ENCODE measurements around the gene LMO7. TPM values are rescaled to one million over a fixed set of nuclear protein-coding genes. Genes with fewer than 3 reads are reported as not detected.

The LMO7 gene
- total RNA-seq, 1 donor from 2014 or later = 176 TPM

GRCh38 chr13:75855847-75856246 is 219.7 kb downstream of the LMO7 start:
- H3K36me3 ChIP-seq = peaks cover 8 to 46% of the 10 kb centered on the region in 2 donors
- no peak for DNase-seq (ENCODE audit: low spot score in 2 of 2)
- no peaks in the 10 kb centered on the region for H3K9me3 ChIP-seq
- no peaks in the 10 kb centered on the region for H3K27me3 ChIP-seq
- no peak overlapping the region for H3K27ac ChIP-seq
- intact Hi-C loops (cut with DNase I) = loop anchor here (5.0 kb wide), 1 partner anchor 159 kb away; no protein-coding TSS in a partner anchor
- TF ChIP-seq CTCF (IDR thresholded peaks at IDR 0.05) = no peak
- no peaks in the 10 kb centered on the region for H3K4me1 ChIP-seq
- H3K4me3 ChIP-seq = no peak overlapping the region

DNA sequence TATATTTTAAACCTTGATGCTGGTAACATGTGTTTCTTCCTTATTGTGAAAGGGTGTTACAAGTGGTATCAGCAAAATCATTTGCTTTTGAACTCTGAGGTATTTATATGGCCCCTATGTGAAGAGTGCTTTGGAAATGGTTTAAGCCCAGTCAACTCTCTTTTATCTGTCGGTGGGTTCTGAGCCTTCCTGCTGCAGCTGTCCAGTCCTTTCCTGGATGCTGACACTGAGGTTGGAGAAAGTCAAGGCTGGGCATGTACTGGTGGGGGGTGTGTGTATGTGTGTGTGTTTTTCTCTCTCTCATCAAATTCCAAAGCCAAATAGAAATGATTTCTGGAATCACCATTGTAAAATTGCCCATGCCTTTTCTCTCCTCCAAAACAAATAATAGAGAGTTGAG is 221.2 kb downstream of the LMO7 start:
- TF ChIP-seq CTCF (IDR thresholded peaks at IDR 0.05) = no peak
- H3K36me3 ChIP-seq = peaks cover 8 to 41% of the 10 kb centered on the region in 2 donors
- intact Hi-C loops (cut with DNase I) = loop anchor here (5.0 kb wide), 1 partner anchor 160 kb away; no protein-coding TSS in a partner anchor
- H3K27me3 ChIP-seq = no peaks in the 10 kb centered on the region
- H3K9me3 ChIP-seq = no peaks in the 10 kb centered on the region
- H3K4me1 ChIP-seq = no peaks in the 10 kb centered on the region
- H3K27ac ChIP-seq = no peak overlapping the region
- no peak for DNase-seq (ENCODE audit: low spot score in 2 of 2)
- H3K4me3 ChIP-seq = no peak overlapping the region

GRCh38 chr13:75860935-75861334 is 224.8 kb downstream of the LMO7 start:
- intact Hi-C loops (cut with DNase I) = no loop called here
- H3K36me3 ChIP-seq = peaks cover 0 to 13% of the 10 kb centered on the region in 2 donors
- TF ChIP-seq CTCF (IDR thresholded peaks at IDR 0.05) = no peak

DNA sequence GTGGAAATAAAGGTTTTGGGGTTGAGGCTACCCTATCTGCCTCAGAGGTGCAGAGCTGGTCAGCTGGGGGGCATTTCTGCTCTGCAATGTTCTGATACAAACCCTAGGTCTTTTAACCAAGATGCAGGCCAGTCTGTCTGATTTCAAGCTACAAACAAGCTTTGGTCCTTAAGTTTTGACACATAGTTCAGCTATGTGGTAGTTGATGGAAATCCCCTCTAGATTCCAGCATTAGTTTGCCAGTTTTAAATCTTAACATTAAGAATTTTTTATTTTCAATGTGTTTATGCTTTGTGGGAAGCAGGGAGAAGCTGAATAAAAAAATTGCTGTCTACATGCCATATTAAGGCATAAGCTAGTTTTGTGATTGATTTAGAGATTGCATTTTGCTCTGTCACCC is 225.7 kb downstream of the LMO7 start:
- no peaks in the 10 kb centered on the region for H3K27me3 ChIP-seq
- no peaks in the 10 kb centered on the region for H3K9me3 ChIP-seq
- no peaks in the 10 kb centered on the region for H3K4me1 ChIP-seq
- H3K27ac ChIP-seq = no peak overlapping the region
- no peak for TF ChIP-seq CTCF (IDR thresholded peaks at IDR 0.05)
- no peak for DNase-seq (ENCODE audit: low spot score in 2 of 2)
- H3K36me3 ChIP-seq = peaks cover 0 to 8% of the 10 kb centered on the region in 2 donors
- H3K4me3 ChIP-seq = no peak overlapping the region
- intact Hi-C loops (cut with DNase I) = no loop called here

More at GRCh38 chr13:75860935-75861334, 224.8 kb downstream of the LMO7 start:
- Histone ChIP-seq H3K9me3 (no peaks in the 10 kb centered on the region), H3K4me1 (no peaks in the 10 kb centered on the region), H3K27me3 (no peaks in the 10 kb centered on the region), H3K4me3 (no peak overlapping the region), H3K27ac (no peak overlapping the region)
- no peak for DNase-seq (ENCODE audit: low spot score in 2 of 2)

DNA sequence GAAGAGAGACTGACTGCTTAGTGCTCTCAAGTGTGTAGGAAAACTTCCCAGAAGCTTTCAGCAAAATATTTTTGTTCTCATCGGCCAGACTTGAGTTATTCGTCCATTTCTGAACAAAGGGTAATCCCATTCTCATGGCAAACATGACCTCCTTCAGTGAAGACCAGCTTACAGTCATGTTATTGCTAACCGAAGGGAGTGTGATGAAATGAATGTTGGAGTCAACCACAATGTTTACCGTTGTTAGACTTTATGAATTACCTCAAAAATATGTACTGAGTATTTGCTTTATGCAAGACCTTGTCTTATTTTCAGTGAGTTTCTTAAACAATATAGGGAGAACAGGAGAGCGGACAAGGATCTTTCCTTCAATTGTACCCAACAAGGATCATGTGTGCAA is 228.6 kb downstream of the LMO7 start:
- intact Hi-C loops (cut with DNase I) = no loop called here
- Histone ChIP-seq H3K4me3 (no peak overlapping the region), H3K4me1 (no peaks in the 10 kb centered on the region), H3K27ac (no peak overlapping the region), H3K36me3 (peaks cover 0 to 3% of the 10 kb centered on the region in 2 donors), H3K27me3 (no peaks in the 10 kb centered on the region), H3K9me3 (no peaks in the 10 kb centered on the region)
- DNase-seq (ENCODE audit: low spot score in 2 of 2) = no peak
- no peak for TF ChIP-seq CTCF (IDR thresholded peaks at IDR 0.05)
